ENCODE results near the gene CCDC85C.

CCDC85C gene

GRCh38 chr14:99467336-99468078 is 136.5 kb downstream of the CCDC85C start:
- no peak for DNase-seq

GRCh38 chr14:99466758-99467157 is 137.2 kb downstream of the CCDC85C start:
- DNase-seq: no peak

GRCh38 chr14:99465288-99465687 is 138.7 kb downstream of the CCDC85C start:
- no peak for DNase-seq

GRCh38 chr14:99463974-99464373 is 140.0 kb downstream of the CCDC85C start:
- DNase-seq: no peak

GRCh38 chr14:99462210-99462609 is 141.8 kb downstream of the CCDC85C start:
- DNase-seq: no peak

GRCh38 chr14:99461411-99462085 is 142.5 kb downstream of the CCDC85C start:
- no peak for DNase-seq

GRCh38 chr14:99460793-99461192 is 143.2 kb downstream of the CCDC85C start:
- no peak for DNase-seq

- no peak for DNase-seq
Observed at GRCh38 chr14:99459481-99460100, 144.4 kb downstream of the CCDC85C start.

GRCh38 chr14:99454246-99454645 is 149.8 kb downstream of the CCDC85C start:
- DNase-seq: no peak

GRCh38 chr14:99452968-99453367 is 151.0 kb downstream of the CCDC85C start:
- DNase-seq: no peak

GRCh38 chr14:99451234-99451633 is 152.8 kb downstream of the CCDC85C start:
- no peak for DNase-seq

- no peak for DNase-seq
Observed at GRCh38 chr14:99450266-99450665, 153.7 kb downstream of the CCDC85C start.

Data from NCI-H2107 (cell line).